ENCODE measurements around the gene TBX1. TPM values are rescaled to one million over a fixed set of nuclear protein-coding genes. Genes with fewer than 3 reads are reported as not detected.

Gene TBX1
- total and polyA plus RNA-seq, 2 of the 13 experiments (the other 11 are each of a cell fraction or from before 2014, with no cell fraction given): not detected

GRCh38 chr22:19715188-19715930 is 45.2 kb upstream of the TBX1 start:
- BruUV-seq (replicated peaks): no TSS peak
- H3K36me3 ChIP-seq (replicated peaks in 1 of 2; ENCODE audit: control insufficient read depth in 1 of 2, insufficient read depth in 2 of 2, low read length in 2 of 2): no peaks in the 10 kb centered on the region
- POLR2A ChIA-PET: no interaction called here
- H3K27me3 ChIP-seq (ENCODE audit: control insufficient read depth in 1 of 2, insufficient read depth in 2 of 2, low read length in 2 of 2): peaks cover 12 to 86% of the 10 kb centered on the region in 2 experiments
- DNase-seq (ENCODE audit: low spot score) (no peak), ATAC-seq (no peak), FAIRE-seq (no peak)
- H3K9me3 ChIP-seq (ENCODE audit: low read length): no peaks in the 10 kb centered on the region
- intact Hi-C loops (cut with micrococcal nuclease; ENCODE audit: unreplicated experiment) (no loop called here), in situ Hi-C loops (cut with HindIII; ENCODE audit: extremely low pct_ligation_motif_present, low pct_unique_long_range_greater_than_20kb) (no loop called here)
- no peak for TF ChIP-seq ZNF75D (CRISPR knock-in tag; IDR thresholded peaks at IDR 0.05; ENCODE audit: borderline replicate concordance)
- no peak for TF ChIP-seq NRL (CRISPR knock-in tag; IDR thresholded peaks at IDR 0.05; ENCODE audit: borderline replicate concordance)
- no peak for TF ChIP-seq SYNCRIP (IDR thresholded peaks at IDR 0.05; ENCODE audit: insufficient read depth, low read depth, low read length)
- TF ChIP-seq HOXA3 (CRISPR knock-in tag; IDR thresholded peaks at IDR 0.05): no peak
- TF ChIP-seq ATF7 (IDR thresholded peaks at IDR 0.05): no peak
- no peak for TF ChIP-seq ATF7 (CRISPR knock-in tag; IDR thresholded peaks at IDR 0.05)
- TF ChIP-seq ZNF772 (CRISPR knock-in tag; IDR thresholded peaks at IDR 0.05): no peak
- no peak for TF ChIP-seq CHD4 (IDR thresholded peaks at IDR 0.05; ENCODE audit: borderline replicate concordance, low read length)
- no peak for TF ChIP-seq DBP (CRISPR knock-in tag; IDR thresholded peaks at IDR 0.05; ENCODE audit: not compliant biosample characterization)
- TF ChIP-seq MAX (IDR thresholded peaks at IDR 0.05): no peak
- TF ChIP-seq PRDM4 (CRISPR knock-in tag; IDR thresholded peaks at IDR 0.05; ENCODE audit: borderline replicate concordance): no peak
- TF ChIP-seq CBFB (CRISPR knock-in tag; IDR thresholded peaks at IDR 0.05): no peak
- TF ChIP-seq ETS1 (CRISPR knock-in tag; IDR thresholded peaks at IDR 0.05): no peak
- TF ChIP-seq ZMAT3 (CRISPR knock-in tag; conservative IDR thresholded peaks at IDR 0.05): no peak
- TF ChIP-seq BHLHE40 (IDR thresholded peaks at IDR 0.05; ENCODE audit: low read length): no peak
- peaks cover 4% of the 10 kb centered on the region; the same call in 1 of the 2 replicates for H4K20me1 ChIP-seq (ENCODE audit: insufficient read depth, low read length)
- no peak overlapping the region for H2AFZ ChIP-seq (ENCODE audit: low read length)
- H3K4me1 ChIP-seq (ENCODE audit: insufficient read depth, low read length): peaks cover 4% of the 10 kb centered on the region; the same call in 1 of the 2 replicates
- CTCF ChIA-PET (ENCODE audit: low intra/inter-chr PET ratio, low total read pairs): no interaction called here
- H3K9ac ChIP-seq (ENCODE audit: insufficient read depth, low read depth, low read length): no peak overlapping the region
- WGBS (ENCODE audit: low lambda C conversion rate): 8% methylated on average over 2 of the region's 4 CpGs
- no peaks in the 10 kb centered on the region for H3K79me2 ChIP-seq (ENCODE audit: insufficient read depth, low read length)
- no peak overlapping the region for H3K27ac ChIP-seq (ENCODE audit: extremely low read length, insufficient read depth, low read length)
- H3K4me3 ChIP-seq (replicated peaks in 1 of 3; ENCODE audit: insufficient read depth in 1 of 3, low read depth in 2 of 3, low read length in 3 of 3): peak overlapping the region in 1 of 3 experiments; percentile 57; a peak in 1 of 6 replicates
- no peak overlapping the region for H3K4me2 ChIP-seq (ENCODE audit: low read depth, low read length)
